ENCODE results near the gene CHST12.
"Not testable (repeated sequence)": the region's sequence is repeated elsewhere in the genome, so short reads cannot be mapped to it uniquely, and the experiment has no call there.

CHST12 gene

GRCh38 chr7:2411049-2411448, 7.6 kb downstream of the CHST12 start:
- peaks cover 4% of the 10 kb centered on the region for H3K36me3 Mint-ChIP-seq
- H3K4me1 Mint-ChIP-seq: peaks cover 56% of the 10 kb centered on the region
- H3K9me3 Mint-ChIP-seq: no peaks in the 10 kb centered on the region
- H3K4me3 Mint-ChIP-seq: no peak overlapping the region
- H3K27me3 Mint-ChIP-seq: no peaks in the 10 kb centered on the region
- no peak overlapping the region for H3K27ac Mint-ChIP-seq

GRCh38 chr7:2411815-2412586, 8.6 kb downstream of the CHST12 start:
- no peak overlapping the region for H3K4me3 Mint-ChIP-seq
- no peak overlapping the region for H3K27ac Mint-ChIP-seq
- peaks cover 4% of the 10 kb centered on the region for H3K36me3 Mint-ChIP-seq
- peaks cover 56% of the 10 kb centered on the region for H3K4me1 Mint-ChIP-seq
- no peaks in the 10 kb centered on the region for H3K27me3 Mint-ChIP-seq
- H3K9me3 Mint-ChIP-seq: no peaks in the 10 kb centered on the region

DNA sequence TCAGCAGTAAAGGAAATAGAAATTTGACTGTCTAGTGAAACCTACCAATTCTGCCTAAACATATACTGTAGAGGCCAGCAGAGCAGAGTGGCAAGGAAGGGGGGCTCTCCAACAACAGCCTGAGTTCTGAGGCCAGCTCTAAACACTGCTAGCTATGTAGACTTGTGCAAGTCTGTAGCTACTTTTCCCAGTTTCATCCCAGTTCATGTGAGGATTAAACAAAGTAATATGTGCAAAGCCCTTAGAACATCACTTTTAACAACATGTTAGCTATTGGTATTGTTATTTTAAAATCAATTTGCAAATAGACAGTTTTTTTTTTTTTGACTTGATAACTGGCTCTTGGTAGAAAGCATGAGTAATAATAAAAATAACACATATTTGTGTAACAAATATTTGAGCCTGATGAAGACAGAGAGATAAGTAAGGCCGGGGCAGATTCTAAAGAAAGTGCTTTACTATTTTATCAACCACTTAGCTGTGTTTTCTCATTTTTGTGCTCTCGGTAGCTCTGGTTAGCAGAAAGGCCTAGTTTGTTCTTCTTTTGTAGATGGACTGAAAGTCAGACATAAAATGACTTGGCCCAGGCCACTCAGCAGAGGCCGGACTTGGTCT, 9.3 kb downstream of the CHST12 start:
- H3K27me3 Mint-ChIP-seq: no peaks in the 10 kb centered on the region
- H3K27ac Mint-ChIP-seq: no peak overlapping the region
- no peak overlapping the region for H3K4me3 Mint-ChIP-seq
- no peaks in the 10 kb centered on the region for H3K9me3 Mint-ChIP-seq
- peaks cover 57% of the 10 kb centered on the region for H3K4me1 Mint-ChIP-seq
- peaks cover 4% of the 10 kb centered on the region for H3K36me3 Mint-ChIP-seq

GRCh38 chr7:2416063-2416462, 12.7 kb downstream of the CHST12 start:
- H3K27ac Mint-ChIP-seq: no peak overlapping the region
- peaks cover 4% of the 10 kb centered on the region for H3K36me3 Mint-ChIP-seq
- no peak overlapping the region for H3K4me3 Mint-ChIP-seq
- H3K9me3 Mint-ChIP-seq: no peaks in the 10 kb centered on the region
- H3K4me1 Mint-ChIP-seq: peaks cover 37% of the 10 kb centered on the region
- H3K27me3 Mint-ChIP-seq: no peaks in the 10 kb centered on the region

DNA sequence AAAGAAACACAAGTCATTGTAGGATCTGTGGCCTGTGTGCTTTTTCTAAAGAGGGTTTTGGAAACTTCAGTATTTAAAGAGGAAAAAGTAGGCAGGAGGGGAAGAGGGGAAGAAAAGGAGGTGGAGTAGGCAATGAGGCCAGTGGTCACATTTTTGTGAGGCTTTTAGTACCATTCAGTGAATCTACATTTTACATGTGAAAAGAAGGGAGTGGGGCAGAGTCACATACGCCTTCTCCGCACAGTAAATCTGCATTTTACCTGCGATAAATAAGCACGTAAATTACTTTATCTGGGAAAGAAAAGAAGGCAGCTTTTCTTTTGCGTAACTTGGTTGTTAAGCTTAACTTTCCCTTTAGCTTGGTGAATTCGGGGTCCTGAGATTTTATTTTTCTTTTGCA, 13.2 kb downstream of the CHST12 start:
- Mint-ChIP-seq H3K4me1 (peaks cover 37% of the 10 kb centered on the region), H3K27ac (no peak overlapping the region), H3K4me3 (no peak overlapping the region), H3K36me3 (peaks cover 4% of the 10 kb centered on the region), H3K9me3 (no peaks in the 10 kb centered on the region), H3K27me3 (no peaks in the 10 kb centered on the region)

- H3K9me3 Mint-ChIP-seq, H3K4me3 Mint-ChIP-seq, H3K27ac Mint-ChIP-seq, H3K27me3 Mint-ChIP-seq, H3K36me3 Mint-ChIP-seq: not testable (repeated sequence)
- H3K4me1 Mint-ChIP-seq: peaks cover 41% of the 10 kb centered on the region
These were observed 13.8 kb downstream of the CHST12 start for GRCh38 chr7:2417178-2417577.

DNA sequence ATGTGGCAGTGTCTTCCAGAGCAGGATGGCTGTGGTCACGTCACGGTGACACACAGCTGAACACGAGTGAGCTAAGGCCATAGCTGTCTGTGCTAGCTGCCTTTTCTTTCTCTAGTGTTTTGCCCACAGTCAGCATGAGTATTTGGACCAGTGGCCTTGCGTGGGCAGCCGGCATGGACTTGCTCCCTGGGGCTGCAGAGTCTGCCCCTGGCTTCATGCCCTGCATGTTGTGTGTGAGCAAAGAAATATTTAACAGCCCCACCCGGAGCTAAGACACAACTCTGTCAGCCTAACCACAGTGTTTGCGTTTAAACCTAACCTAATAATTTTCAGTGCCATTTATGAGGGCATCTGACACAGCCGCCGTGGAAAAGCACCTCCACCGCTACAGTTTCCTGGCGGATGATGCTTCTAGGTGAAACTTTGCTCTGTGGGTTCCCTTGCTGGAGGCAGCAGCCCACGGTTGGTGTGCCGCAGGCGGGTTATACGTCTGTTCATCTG, 14.6 kb downstream of the CHST12 start:
- Mint-ChIP-seq H3K4me3 (peak overlapping the region; percentile 23), H3K4me1 (peaks cover 36% of the 10 kb centered on the region), H3K27ac (no peak overlapping the region), H3K27me3 (no peaks in the 10 kb centered on the region), H3K36me3 (peaks cover 4% of the 10 kb centered on the region), H3K9me3 (no peaks in the 10 kb centered on the region)

- no peaks in the 10 kb centered on the region for H3K9me3 Mint-ChIP-seq
- H3K27me3 Mint-ChIP-seq: no peaks in the 10 kb centered on the region
- no peaks in the 10 kb centered on the region for H3K36me3 Mint-ChIP-seq
- peaks cover 27% of the 10 kb centered on the region for H3K4me1 Mint-ChIP-seq
- no peak overlapping the region for H3K27ac Mint-ChIP-seq
- H3K4me3 Mint-ChIP-seq: no peak overlapping the region
These were observed 17.0 kb downstream of the CHST12 start for GRCh38 chr7:2420216-2420933.

GRCh38 chr7:2421943-2422310, 18.5 kb downstream of the CHST12 start:
- Mint-ChIP-seq H3K36me3 (no peaks in the 10 kb centered on the region), H3K27me3 (no peaks in the 10 kb centered on the region), H3K4me1 (peaks cover 24% of the 10 kb centered on the region), H3K27ac (no peak overlapping the region), H3K4me3 (no peak overlapping the region), H3K9me3 (no peaks in the 10 kb centered on the region)

DNA sequence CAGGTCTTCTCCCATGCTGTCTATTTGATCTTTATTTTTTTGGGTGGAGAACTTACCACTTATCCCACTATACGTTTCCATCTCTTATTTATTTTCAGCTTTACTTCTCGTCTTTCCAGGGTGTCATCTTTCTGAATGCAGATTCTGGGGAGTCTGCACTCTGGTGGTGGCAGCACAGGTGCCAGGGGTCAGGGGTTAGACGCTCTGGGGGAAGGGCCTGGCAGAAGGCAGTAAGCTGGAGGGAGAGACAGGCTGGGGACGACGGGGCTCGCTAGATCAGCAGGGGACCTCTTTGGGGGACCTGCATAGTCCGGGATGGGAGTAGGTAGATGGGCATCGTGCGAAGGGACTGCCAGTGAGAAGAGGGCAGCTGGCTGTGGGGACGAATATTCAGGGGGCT, 22.3 kb downstream of the CHST12 start:
- Mint-ChIP-seq H3K4me3 (no peak overlapping the region), H3K36me3 (peaks cover 3% of the 10 kb centered on the region), H3K27ac (no peak overlapping the region), H3K9me3 (peaks cover under 1% of the 10 kb centered on the region), H3K27me3 (no peaks in the 10 kb centered on the region), H3K4me1 (peaks cover 13% of the 10 kb centered on the region)

DNA sequence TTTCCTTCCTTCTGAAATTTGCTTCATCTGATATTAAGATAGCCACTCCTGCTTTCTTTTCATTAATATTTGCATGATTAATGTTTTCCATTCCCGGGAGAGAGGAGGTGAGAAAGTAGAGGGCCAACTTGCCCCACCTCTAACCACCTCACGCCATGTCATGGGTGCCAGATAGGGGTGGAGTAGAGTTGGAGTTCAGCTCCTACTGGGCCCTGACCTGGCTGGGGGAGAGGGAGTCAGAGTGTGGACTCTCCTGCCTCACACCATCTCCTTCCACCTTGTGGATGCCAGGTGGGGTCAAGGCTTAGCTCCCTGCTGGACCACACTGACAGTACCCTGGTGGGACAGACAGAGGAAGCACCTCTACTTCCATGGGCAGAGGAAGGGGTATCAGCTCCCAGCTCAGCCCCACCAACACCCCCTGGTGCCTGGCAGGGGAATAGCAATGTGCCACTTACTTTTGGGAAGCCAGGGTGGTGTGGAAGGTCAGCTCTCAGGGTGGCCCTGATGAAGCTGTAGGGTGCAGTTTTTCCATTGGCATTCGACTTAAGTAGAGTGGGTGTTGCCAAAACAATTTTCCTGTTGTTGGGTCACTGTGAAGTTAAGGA, 28.0 kb downstream of the CHST12 start:
- no peaks in the 10 kb centered on the region for H3K27me3 Mint-ChIP-seq
- peaks cover 8% of the 10 kb centered on the region for H3K4me1 Mint-ChIP-seq
- no peak overlapping the region for H3K4me3 Mint-ChIP-seq
- no peak overlapping the region for H3K27ac Mint-ChIP-seq
- H3K9me3 Mint-ChIP-seq: peaks cover 6% of the 10 kb centered on the region
- peaks cover 7% of the 10 kb centered on the region for H3K36me3 Mint-ChIP-seq

- H3K36me3 Mint-ChIP-seq: peaks cover 7% of the 10 kb centered on the region
- no peak overlapping the region for H3K4me3 Mint-ChIP-seq
- no peak overlapping the region for H3K27ac Mint-ChIP-seq
- H3K27me3 Mint-ChIP-seq: no peaks in the 10 kb centered on the region
- H3K9me3 Mint-ChIP-seq: peaks cover 6% of the 10 kb centered on the region
- H3K4me1 Mint-ChIP-seq: peaks cover 5% of the 10 kb centered on the region
These were observed 29.7 kb downstream of the CHST12 start for GRCh38 chr7:2432910-2433712.

DNA sequence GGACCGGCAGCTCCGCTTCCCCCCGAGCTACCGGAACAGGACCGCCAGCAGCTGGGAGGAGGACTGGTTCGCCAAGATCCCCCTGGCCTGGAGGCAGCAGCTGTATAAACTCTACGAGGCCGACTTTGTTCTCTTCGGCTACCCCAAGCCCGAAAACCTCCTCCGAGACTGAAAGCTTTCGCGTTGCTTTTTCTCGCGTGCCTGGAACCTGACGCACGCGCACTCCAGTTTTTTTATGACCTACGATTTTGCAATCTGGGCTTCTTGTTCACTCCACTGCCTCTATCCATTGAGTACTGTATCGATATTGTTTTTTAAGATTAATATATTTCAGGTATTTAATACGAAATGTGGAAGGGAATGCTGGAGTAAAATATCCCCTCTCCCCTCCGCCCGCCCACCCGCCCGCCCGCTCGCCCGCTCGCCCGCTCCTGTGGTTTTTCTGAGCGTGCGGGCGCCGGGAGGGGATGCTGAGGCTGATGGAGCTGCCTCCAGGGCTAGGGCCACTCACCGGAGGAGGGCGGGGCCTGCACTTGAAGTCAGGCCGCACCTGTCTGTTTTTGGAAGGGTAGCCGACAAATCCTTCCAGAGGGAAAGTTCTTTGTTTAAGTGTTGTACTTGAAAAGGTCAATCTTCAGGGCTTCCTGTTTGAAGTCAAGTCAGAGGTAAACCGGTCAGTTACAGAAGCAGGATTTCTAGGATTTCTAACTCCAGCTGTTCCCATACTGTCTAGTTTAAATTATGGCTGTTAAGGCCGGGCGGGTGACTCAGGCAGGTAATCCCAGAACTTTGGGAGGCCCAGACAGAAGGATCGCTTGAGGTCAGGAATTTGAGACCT, 30.5 kb downstream of the CHST12 start:
- peaks cover 7% of the 10 kb centered on the region for H3K36me3 Mint-ChIP-seq
- H3K4me3 Mint-ChIP-seq: no peak overlapping the region
- no peak overlapping the region for H3K27ac Mint-ChIP-seq
- H3K4me1 Mint-ChIP-seq: peaks cover 5% of the 10 kb centered on the region
- peaks cover 6% of the 10 kb centered on the region for H3K9me3 Mint-ChIP-seq
- no peaks in the 10 kb centered on the region for H3K27me3 Mint-ChIP-seq

GRCh38 chr7:2435146-2435545, 31.7 kb downstream of the CHST12 start:
- Mint-ChIP-seq H3K9me3 (peaks cover 6% of the 10 kb centered on the region), H3K27ac (no peak overlapping the region), H3K36me3 (peaks cover 5% of the 10 kb centered on the region), H3K4me1 (peaks cover 5% of the 10 kb centered on the region), H3K4me3 (no peak overlapping the region), H3K27me3 (no peaks in the 10 kb centered on the region)
